BE2C (cell line): Measurements from ENCODE around the gene RHBDF1.
"Not testable (repeated sequence)": the region's sequence is repeated elsewhere in the genome, so short reads cannot be mapped to it uniquely, and the experiment has no call there.

Experiments
- DNase-seq: peaks from one replicate; pipeline ENCODE4 v3.0.0-alpha.2; 2020
- H3K27me3 ChIP-seq: fragments of 250-450 bp; sonication (Bioruptor Pico); 2 replicates; pipeline ENCODE4 v1.5.1; 2020; ENCODE audit warnings: mild to moderate bottlenecking
- H3K36me3 ChIP-seq: fragments of 250-450 bp; sonication (Bioruptor Pico); 2 replicates; pipeline ENCODE4 v1.5.1; 2020; ENCODE audit warnings: mild to moderate bottlenecking
- H3K4me1 ChIP-seq: fragments of 250-450 bp; sonication (Bioruptor Pico); 2 replicates; pipeline ENCODE4 v1.5.1; 2020
- H3K4me3 ChIP-seq: 2 replicates; pipeline ENCODE4 v1.5.1; 2011; ENCODE audit warnings: low read depth, low read length
- H3K9me3 ChIP-seq: fragments of 250-450 bp; sonication (Bioruptor Pico); 2 replicates; pipeline ENCODE4 v1.5.1; 2020
- TF ChIP-seq, protein P1 (sequence below): IDR thresholded peaks from 2 replicates; pipeline ENCODE4 v1.5.1; 2012; ENCODE audit warnings: mild to moderate bottlenecking, low read depth, low read length

RHBDF1 gene

DNA sequence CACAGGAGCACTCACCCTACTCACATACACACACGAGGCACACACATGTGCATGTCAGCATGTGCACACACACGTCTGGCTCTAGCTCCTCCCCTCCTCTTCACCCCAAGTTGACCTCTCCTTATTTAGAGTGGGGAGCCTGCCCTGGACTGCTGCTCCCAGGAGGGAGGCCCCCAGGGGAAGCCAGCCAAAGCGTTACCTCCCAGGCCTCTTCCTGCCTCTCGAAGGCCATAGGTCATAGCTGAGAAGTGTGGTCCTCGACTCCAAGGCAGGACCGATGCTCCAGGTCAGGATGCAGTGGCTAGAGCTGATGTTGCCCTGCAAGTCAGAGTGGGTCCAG lies 37.8 kb downstream of the RHBDF1 start:
- no peaks in the 10 kb centered on the region for H3K27me3 ChIP-seq
- H3K4me3 ChIP-seq = no peak overlapping the region
- no peak for DNase-seq

GRCh38 chr16:33877-34647 lies 38.4 kb downstream of the RHBDF1 start:
- DNase-seq = no peak
- H3K36me3 ChIP-seq = no peaks in the 10 kb centered on the region; the same call in 1 of the 2 replicates
- H3K4me3 ChIP-seq = no peak overlapping the region
- TF ChIP-seq, protein P1, sequence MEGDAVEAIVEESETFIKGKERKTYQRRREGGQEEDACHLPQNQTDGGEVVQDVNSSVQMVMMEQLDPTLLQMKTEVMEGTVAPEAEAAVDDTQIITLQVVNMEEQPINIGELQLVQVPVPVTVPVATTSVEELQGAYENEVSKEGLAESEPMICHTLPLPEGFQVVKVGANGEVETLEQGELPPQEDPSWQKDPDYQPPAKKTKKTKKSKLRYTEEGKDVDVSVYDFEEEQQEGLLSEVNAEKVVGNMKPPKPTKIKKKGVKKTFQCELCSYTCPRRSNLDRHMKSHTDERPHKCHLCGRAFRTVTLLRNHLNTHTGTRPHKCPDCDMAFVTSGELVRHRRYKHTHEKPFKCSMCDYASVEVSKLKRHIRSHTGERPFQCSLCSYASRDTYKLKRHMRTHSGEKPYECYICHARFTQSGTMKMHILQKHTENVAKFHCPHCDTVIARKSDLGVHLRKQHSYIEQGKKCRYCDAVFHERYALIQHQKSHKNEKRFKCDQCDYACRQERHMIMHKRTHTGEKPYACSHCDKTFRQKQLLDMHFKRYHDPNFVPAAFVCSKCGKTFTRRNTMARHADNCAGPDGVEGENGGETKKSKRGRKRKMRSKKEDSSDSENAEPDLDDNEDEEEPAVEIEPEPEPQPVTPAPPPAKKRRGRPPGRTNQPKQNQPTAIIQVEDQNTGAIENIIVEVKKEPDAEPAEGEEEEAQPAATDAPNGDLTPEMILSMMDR = no peak
- no peaks in the 10 kb centered on the region for H3K9me3 ChIP-seq
- no peaks in the 10 kb centered on the region for H3K27me3 ChIP-seq
- peaks cover 8% of the 10 kb centered on the region; the same call in 1 of the 2 replicates for H3K4me1 ChIP-seq

More for the DNA sequence above, 37.8 kb downstream of the RHBDF1 start:
- Histone ChIP-seq H3K36me3 (no peaks in the 10 kb centered on the region; the same call in 1 of the 2 replicates), H3K9me3 (no peaks in the 10 kb centered on the region), H3K4me1 (peaks cover 8% of the 10 kb centered on the region; the same call in 1 of the 2 replicates)
- TF ChIP-seq, protein P1 = no peak

GRCh38 chr16:33154-33876 lies 39.1 kb downstream of the RHBDF1 start:
- H3K27me3 ChIP-seq, H3K36me3 ChIP-seq, H3K9me3 ChIP-seq, DNase-seq, H3K4me1 ChIP-seq, H3K4me3 ChIP-seq: not testable (repeated sequence)

- not testable (repeated sequence) for H3K9me3 ChIP-seq, H3K4me1 ChIP-seq, H3K36me3 ChIP-seq, DNase-seq, H3K27me3 ChIP-seq, H3K4me3 ChIP-seq
Measured at GRCh38 chr16:30627-31026, 41.8 kb downstream of the RHBDF1 start.

- H3K27me3 ChIP-seq, H3K36me3 ChIP-seq, DNase-seq, H3K9me3 ChIP-seq, H3K4me3 ChIP-seq, H3K4me1 ChIP-seq: not testable (repeated sequence)
Measured at GRCh38 chr16:25926-26348, 46.5 kb downstream of the RHBDF1 start.

GRCh38 chr16:24151-24550 lies 48.3 kb downstream of the RHBDF1 start:
- H3K36me3 ChIP-seq = not testable (repeated sequence)

GRCh38 chr16:20886-21285 lies 51.5 kb downstream of the RHBDF1 start:
- not testable (repeated sequence) for H3K27me3 ChIP-seq, DNase-seq, H3K4me3 ChIP-seq, H3K9me3 ChIP-seq, H3K36me3 ChIP-seq, H3K4me1 ChIP-seq

More at GRCh38 chr16:24151-24550, 48.3 kb downstream of the RHBDF1 start:
- H3K9me3 ChIP-seq, DNase-seq, H3K4me3 ChIP-seq, H3K4me1 ChIP-seq, H3K27me3 ChIP-seq: not testable (repeated sequence)

DNA sequence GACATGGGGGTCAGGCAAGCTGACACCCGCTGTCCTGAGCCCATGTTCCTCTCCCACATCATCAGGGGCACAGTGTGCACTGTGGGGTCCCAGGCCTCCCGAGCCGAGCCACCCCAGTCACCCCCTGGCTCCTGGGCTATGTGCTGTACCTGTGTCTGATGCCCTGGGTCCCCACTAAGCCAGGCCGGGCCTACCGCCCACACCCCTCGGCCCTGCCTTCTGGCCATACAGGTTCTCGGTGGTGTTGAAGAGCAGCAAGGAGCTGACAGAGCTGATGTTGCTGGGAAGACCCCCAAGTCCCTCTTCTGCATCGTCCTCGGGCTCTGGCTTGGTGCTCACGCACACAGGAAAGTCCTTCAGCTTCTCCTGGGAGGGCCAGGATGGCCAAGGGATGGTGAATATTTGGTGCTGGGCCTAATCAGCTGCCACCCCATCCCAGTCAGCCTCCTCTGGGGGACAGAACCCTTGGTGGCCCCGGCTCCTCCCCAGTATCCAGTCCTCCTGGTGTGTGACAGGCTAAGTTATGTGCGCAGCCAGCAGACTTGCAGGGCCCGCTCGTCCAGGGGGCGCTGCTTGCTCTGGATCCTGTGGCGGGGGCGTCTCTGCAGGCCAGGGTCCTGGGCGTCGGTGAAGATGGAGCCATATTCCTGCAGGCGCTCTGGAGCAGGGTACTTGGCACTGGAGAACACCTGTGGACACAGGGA lies 55.2 kb downstream of the RHBDF1 start:
- H3K4me1 ChIP-seq, DNase-seq: not testable (repeated sequence)

GRCh38 chr16:10772-11171 lies 61.7 kb downstream of the RHBDF1 start:
- not testable (repeated sequence) for H3K4me1 ChIP-seq, H3K27me3 ChIP-seq, H3K9me3 ChIP-seq, H3K36me3 ChIP-seq, H3K4me3 ChIP-seq
- DNase-seq = peak; percentile 79
- TF ChIP-seq, protein P1 = peak; percentile 37

More for the DNA sequence above, 55.2 kb downstream of the RHBDF1 start:
- H3K9me3 ChIP-seq, H3K27me3 ChIP-seq, H3K36me3 ChIP-seq, H3K4me3 ChIP-seq: not testable (repeated sequence)
